Measurements from ENCODE around the gene RGS2. TPM values are rescaled to one million over a fixed set of nuclear protein-coding genes. Genes with fewer than 3 reads are reported as not detected.
A peak's percentile ranks its signal among the peaks of the same experiment; 100 is the strongest.

The RGS2 gene
- total RNA-seq, 6 donors from 2014 or later: 10.5 to 134 (median 54.7) TPM

DNA sequence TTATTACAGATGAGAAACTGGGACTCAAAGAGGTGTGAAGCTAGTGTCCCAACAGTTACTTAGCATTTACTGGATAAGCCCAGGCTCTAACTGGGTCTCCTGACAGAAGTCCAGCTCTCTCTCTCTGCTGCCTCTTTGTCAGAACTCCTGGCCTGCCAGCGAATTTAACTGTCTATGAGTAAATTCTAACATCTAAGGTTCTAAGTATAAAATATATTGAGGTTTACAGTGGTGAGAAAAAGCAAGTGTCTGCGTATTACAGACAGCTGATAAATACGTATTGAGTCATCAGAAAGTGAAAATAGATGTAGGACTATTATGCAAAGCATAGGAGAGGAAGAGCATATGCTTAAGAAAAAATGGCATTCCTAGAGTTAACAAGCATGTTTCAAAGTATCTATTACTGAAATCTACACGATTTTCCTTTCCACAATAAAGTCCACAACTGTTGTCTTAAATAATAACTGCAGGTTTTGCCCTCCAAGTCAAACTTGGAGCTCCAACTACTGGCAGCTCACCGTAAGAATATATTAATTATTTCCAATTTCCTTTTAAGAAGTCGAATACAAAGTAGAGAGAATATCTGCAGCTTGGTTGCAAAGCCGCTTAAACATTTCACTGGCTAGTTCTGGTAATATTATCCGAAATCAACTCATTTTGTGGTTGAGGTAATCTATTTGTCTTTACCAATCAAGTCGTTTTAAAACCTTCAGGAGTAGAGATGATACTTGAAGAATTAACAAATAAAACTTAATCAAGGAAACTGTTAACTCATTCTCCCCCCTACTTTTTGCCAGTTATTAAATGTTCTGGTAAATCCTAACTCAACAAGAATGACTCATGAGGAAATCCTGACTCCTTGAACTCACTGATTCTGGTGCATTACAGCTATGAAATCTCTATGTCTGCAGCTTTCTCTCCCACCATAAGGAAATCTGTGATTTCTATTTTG, 1.4 kb upstream of the RGS2 start:
- peak in 1 of 2 donors; percentile 23 for DNase-seq
- peak in 1 of 2 donors; percentile 25 for ATAC-seq (ENCODE audit: low FRiP score in 2 of 2)
- TF ChIP-seq CTCF (IDR thresholded peaks at IDR 0.05): peak in 2 of 6 experiments; percentile 18 to 29
- no peak for TF ChIP-seq POLR2AphosphoS5 (IDR thresholded peaks at IDR 0.05)
- peak in 1 of 4 donors; percentile 6 for TF ChIP-seq EP300 (IDR thresholded peaks at IDR 0.05)
- no peak for TF ChIP-seq POLR2A (IDR thresholded peaks at IDR 0.05)

GRCh38 chr1:192808163-192808517, 699 bp upstream of the RGS2 start:
- peak overlapping the region; percentile 89 to 95 (median 92) for H3K27ac ChIP-seq
- TF ChIP-seq POLR2A (IDR thresholded peaks at IDR 0.05) (no peak), CTCF (IDR thresholded peaks at IDR 0.05) (no peak), EP300 (IDR thresholded peaks at IDR 0.05) (no peak)
- H3K4me3 ChIP-seq: peak overlapping the region; percentile 56 to 76 (median 69)
- H3K9me3 ChIP-seq: no peaks in the 10 kb centered on the region
- peaks cover 7 to 29% (median 23%) of the 10 kb centered on the region in 4 donors for H3K4me1 ChIP-seq
- no peaks in the 10 kb centered on the region for H3K27me3 ChIP-seq
- ATAC-seq (ENCODE audit: low FRiP score in 2 of 2) (no peak), DNase-seq (no peak)
- peaks cover 0 to 5% (median 0%) of the 10 kb centered on the region in 4 donors for H3K36me3 ChIP-seq
- 3 to 4% methylated on average over 8 of the region's 8 CpGs for whole genome bisulfite sequencing, 2 donors

More for the DNA sequence above, 1.4 kb upstream of the RGS2 start:
- Histone ChIP-seq H3K27me3 (no peaks in the 10 kb centered on the region), H3K36me3 (peaks cover 0 to 5% (median 0%) of the 10 kb centered on the region in 4 donors), H3K9me3 (no peaks in the 10 kb centered on the region), H3K4me3 (peak overlapping the region in 3 of 4 donors; percentile 56 to 76 (median 69)), H3K27ac (peak overlapping the region; percentile 89 to 95 (median 92)), H3K4me1 (peaks cover 7 to 29% (median 23%) of the 10 kb centered on the region in 4 donors)
- 27 to 28% methylated on average over 9 of the region's 9 CpGs for WGBS, 2 donors

DNA sequence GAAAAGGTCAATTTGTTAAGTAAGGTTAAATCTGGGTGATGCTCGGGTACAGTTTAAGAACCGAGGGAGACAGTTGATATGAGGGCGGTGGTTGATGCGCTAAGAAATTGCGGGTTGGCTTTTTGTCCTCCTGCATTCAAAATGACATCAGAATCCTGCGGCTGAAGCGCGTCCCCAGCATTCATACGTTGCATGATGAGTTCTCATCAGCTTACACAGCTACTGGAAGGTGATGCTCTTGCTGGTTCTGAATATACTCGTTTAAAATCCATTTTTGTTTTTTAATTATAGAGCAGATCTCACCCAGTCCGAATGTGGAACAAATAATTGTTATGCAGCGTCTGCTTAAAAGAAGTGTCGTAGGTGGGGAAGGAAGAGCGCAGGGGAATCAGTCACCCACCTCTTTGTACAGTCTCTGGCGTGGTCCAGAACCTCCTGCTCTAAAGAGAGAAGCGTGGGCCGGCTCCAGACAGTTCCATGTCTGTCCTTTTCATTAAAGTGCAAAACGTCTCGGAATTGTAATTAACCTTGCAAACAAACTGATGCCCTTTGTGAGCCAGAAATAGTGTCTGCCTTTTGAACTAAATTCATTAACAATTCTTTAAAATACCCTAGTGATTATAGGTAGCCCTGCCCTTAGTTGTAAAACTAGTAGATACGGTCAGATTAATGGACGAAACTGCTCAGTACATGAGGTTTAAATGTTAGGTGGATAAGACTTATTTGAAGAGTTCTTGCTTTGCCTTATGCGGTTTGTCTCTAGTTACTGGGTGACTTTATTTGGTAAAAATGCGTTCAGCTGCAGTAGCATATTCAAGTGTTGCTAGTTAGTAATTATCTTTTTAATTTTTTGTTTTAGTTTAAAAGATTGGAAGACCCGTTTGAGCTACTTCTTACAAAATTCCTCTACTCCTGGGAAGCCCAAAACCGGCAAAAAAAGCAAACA, 741 bp downstream of the RGS2 start:
- Histone ChIP-seq H3K27ac (peak overlapping the region; percentile 89 to 95 (median 92)), H3K4me1 (peaks cover 7 to 29% (median 23%) of the 10 kb centered on the region in 4 donors), H3K36me3 (peaks cover 0 to 5% (median 0%) of the 10 kb centered on the region in 4 donors), H3K27me3 (no peaks in the 10 kb centered on the region), H3K9me3 (no peaks in the 10 kb centered on the region), H3K4me3 (peak overlapping the region; percentile 56 to 76 (median 69))
- TF ChIP-seq CTCF (IDR thresholded peaks at IDR 0.05) (no peak), POLR2AphosphoS5 (IDR thresholded peaks at IDR 0.05) (no peak), EP300 (IDR thresholded peaks at IDR 0.05) (no peak), POLR2A (IDR thresholded peaks at IDR 0.05) (no peak)
- peak in 1 of 2 donors; percentile 51 for DNase-seq
- WGBS, 2 donors: 24 to 29% methylated on average over 25 of the region's 25 CpGs
- peak; percentile 1 to 30 for ATAC-seq (ENCODE audit: low FRiP score in 2 of 2)

GRCh38 chr1:192810253-192810880, 1.5 kb downstream of the RGS2 start:
- H3K27me3 ChIP-seq: no peaks in the 10 kb centered on the region
- TF ChIP-seq EP300 (IDR thresholded peaks at IDR 0.05): no peak
- no peak for TF ChIP-seq POLR2A (IDR thresholded peaks at IDR 0.05)
- no peak for TF ChIP-seq CTCF (IDR thresholded peaks at IDR 0.05)
- no peak for TF ChIP-seq POLR2AphosphoS5 (IDR thresholded peaks at IDR 0.05)
- peak overlapping the region in 3 of 4 donors; percentile 56 to 76 (median 69) for H3K4me3 ChIP-seq
- 54 to 55% methylated on average over 5 of the region's 5 CpGs for WGBS, 2 donors
- H3K9me3 ChIP-seq: no peaks in the 10 kb centered on the region
- DNase-seq (peak in 1 of 2 donors; percentile 51), ATAC-seq (ENCODE audit: low FRiP score in 2 of 2) (no peak)
- H3K36me3 ChIP-seq: peaks cover 0 to 5% (median 0%) of the 10 kb centered on the region in 4 donors
- peak overlapping the region; percentile 89 to 95 (median 92) for H3K27ac ChIP-seq
- peaks cover 7 to 29% (median 23%) of the 10 kb centered on the region in 4 donors for H3K4me1 ChIP-seq
